Endodermal cell (in vitro differentiated cells): ENCODE data around the gene CAND2. TPM values are rescaled to one million over a fixed set of nuclear protein-coding genes. Genes with fewer than 3 reads are reported as not detected.

Source experiments
- DNase-seq: peaks from one replicate; pipeline ENCODE4 v3.0.0-alpha.2; 2017
- H3K27ac ChIP-seq: 2 replicates; pipeline ENCODE4 v1.5.1; 2013; ENCODE audit warnings: mild to moderate bottlenecking, low read depth, low read length, moderate library complexity
- H3K27me3 ChIP-seq: 2 replicates; pipeline ENCODE4 v1.6.1; 2013; ENCODE audit warnings: mild to moderate bottlenecking, low read length, moderate library complexity; ENCODE audit not compliant: insufficient read depth, control insufficient read depth, poor library complexity, severe bottlenecking
- H3K36me3 ChIP-seq: 2 replicates; pipeline ENCODE4 v1.7.0; 2013; ENCODE audit warnings: mild to moderate bottlenecking, low read length, moderate library complexity; ENCODE audit not compliant: control insufficient read depth, insufficient read depth
- H3K4me1 ChIP-seq: one replicate; pipeline ENCODE4 v1.7.0; 2013; ENCODE audit warnings: low read length; ENCODE audit not compliant: control insufficient read depth, insufficient read depth
- H3K4me3 ChIP-seq: 2 replicates; pipeline ENCODE4 v1.5.1; 2013; ENCODE audit warnings: mild to moderate bottlenecking, low read length, moderate library complexity
- H3K9ac ChIP-seq: 2 replicates; pipeline ENCODE4 v1.6.1; 2013; ENCODE audit warnings: mild to moderate bottlenecking, low read length, moderate library complexity; ENCODE audit not compliant: poor library complexity, severe bottlenecking; ENCODE audit errors: extremely low read depth
- H3K9me3 ChIP-seq: 2 replicates; pipeline ENCODE4 v1.6.1; 2013; ENCODE audit warnings: mild to moderate bottlenecking, low read length, moderate library complexity; ENCODE audit not compliant: control insufficient read depth
- H3K27ac Mint-ChIP-seq: 2 replicates; pipeline ENCODE4 v1.8.0; 2020; ENCODE audit warnings: mixed read lengths
- H3K27me3 Mint-ChIP-seq: 2 replicates; pipeline ENCODE4 v1.8.0; 2021; ENCODE audit warnings: mild to moderate bottlenecking, mixed read lengths; ENCODE audit not compliant: insufficient read depth
- H3K36me3 Mint-ChIP-seq: 2 replicates; pipeline ENCODE4 v1.8.0; 2020; ENCODE audit warnings: low read depth, mixed read lengths
- H3K4me1 Mint-ChIP-seq: 2 replicates; pipeline ENCODE4 v1.8.0; 2020; ENCODE audit warnings: mixed read lengths
- H3K4me3 Mint-ChIP-seq: 2 replicates; pipeline ENCODE4 v1.8.0; 2020; ENCODE audit warnings: mild to moderate bottlenecking, moderate library complexity, mixed read lengths
- H3K9me3 Mint-ChIP-seq: 2 replicates; pipeline ENCODE4 v1.8.0; 2020; ENCODE audit warnings: mild to moderate bottlenecking, mixed read lengths
- WGBS, 2 experiments: methylation state at CpG; one replicate each; pipeline versions ENCODE4 v1.1.5 to v1.1.7; 2013; ENCODE audit warnings: missing lambda C conversion rate in 2 of 2, mixed read lengths in 1 of 2; ENCODE audit not compliant: insufficient coverage in 1 of 2, insufficient read length in 1 of 2; 5-methylcytosine and 5-hydroxymethylcytosine counted together
- total RNA-seq, 2 donors: library from RNA; stranded (reverse); fragmentation: NEBNext Ultra II Directional in 1 of 2; extraction: Animal tissue kit (Norgen Biotek cat#: 25700) in 1 of 2; gene quantifications; 2 replicates in 1 of 2; 3 replicates in 1 of 2; pipeline ENCODE4 v1.2.1, GENCODE V29; 2021
- TF ChIP-seq, protein P1 (sequence below): fragments of 200-600 bp; sonication (generic); conservative IDR thresholded peaks from 2 replicates; pipeline ENCODE4 v1.5.0; 2021; ENCODE audit warnings: antibody characterized with exemption, mild to moderate bottlenecking

The CAND2 gene
- total RNA-seq, 2 donors from 2014 or later, result 7.8 to 15.0 TPM

DNA sequence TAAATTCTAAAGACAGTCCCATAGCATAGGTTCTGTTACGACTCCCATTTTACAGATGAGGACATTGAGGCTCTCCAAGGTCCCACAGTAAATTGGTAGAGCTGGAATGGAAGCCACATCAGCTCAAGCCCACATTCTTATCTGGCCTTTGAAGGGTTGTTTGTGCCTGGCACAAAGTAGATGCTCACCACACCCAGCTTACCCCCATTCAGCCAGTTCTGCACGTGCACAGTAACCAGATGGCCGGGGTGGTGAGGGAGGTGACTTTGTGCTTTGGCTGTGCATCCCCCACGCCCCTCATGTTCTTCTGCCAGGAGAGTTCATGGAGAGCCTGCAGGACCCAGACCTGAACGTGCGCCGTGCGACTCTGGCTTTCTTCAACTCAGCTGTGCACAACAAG is 28.7 kb downstream of the CAND2 start:
- Mint-ChIP-seq H3K27ac (no peak overlapping the region), H3K9me3 (no peaks in the 10 kb centered on the region), H3K36me3 (peaks cover 3% of the 10 kb centered on the region), H3K27me3 (no peaks in the 10 kb centered on the region), H3K4me3 (no peak overlapping the region), H3K4me1 (peaks cover 4% of the 10 kb centered on the region)
- no peak for DNase-seq
- Histone ChIP-seq H3K9ac (no peak overlapping the region), H3K36me3 (no peaks in the 10 kb centered on the region), H3K27me3 (no peaks in the 10 kb centered on the region), H3K4me3 (no peak overlapping the region), H3K4me1 (no peaks in the 10 kb centered on the region), H3K9me3 (no peaks in the 10 kb centered on the region), H3K27ac (no peak overlapping the region)
- TF ChIP-seq, protein P1, sequence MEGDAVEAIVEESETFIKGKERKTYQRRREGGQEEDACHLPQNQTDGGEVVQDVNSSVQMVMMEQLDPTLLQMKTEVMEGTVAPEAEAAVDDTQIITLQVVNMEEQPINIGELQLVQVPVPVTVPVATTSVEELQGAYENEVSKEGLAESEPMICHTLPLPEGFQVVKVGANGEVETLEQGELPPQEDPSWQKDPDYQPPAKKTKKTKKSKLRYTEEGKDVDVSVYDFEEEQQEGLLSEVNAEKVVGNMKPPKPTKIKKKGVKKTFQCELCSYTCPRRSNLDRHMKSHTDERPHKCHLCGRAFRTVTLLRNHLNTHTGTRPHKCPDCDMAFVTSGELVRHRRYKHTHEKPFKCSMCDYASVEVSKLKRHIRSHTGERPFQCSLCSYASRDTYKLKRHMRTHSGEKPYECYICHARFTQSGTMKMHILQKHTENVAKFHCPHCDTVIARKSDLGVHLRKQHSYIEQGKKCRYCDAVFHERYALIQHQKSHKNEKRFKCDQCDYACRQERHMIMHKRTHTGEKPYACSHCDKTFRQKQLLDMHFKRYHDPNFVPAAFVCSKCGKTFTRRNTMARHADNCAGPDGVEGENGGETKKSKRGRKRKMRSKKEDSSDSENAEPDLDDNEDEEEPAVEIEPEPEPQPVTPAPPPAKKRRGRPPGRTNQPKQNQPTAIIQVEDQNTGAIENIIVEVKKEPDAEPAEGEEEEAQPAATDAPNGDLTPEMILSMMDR, result no peak
- 93 to 94% methylated on average over 2 to 8 of the region's 8 CpGs for WGBS, 2 experiments

DNA sequence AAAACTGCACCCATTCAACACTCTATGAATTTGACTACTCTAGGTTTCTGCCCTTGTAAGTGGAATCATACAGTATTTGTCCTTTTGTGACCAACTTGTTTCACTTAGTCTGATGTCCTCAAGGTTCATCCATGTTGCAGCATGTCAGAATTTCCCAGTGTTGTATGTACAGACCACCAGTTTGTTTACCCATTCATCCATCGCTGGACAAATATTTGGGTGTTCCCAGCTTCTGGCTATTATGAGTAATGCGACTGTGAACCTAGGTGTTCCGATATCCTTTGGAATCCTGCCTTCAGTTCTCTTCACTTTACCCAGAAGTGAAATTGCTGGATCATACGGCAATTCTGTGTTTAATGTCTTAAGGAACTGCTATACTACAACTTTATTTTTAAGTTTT is 32.3 kb downstream of the CAND2 start:
- Histone ChIP-seq H3K27ac (no peak overlapping the region), H3K9me3 (no peaks in the 10 kb centered on the region), H3K4me1 (no peaks in the 10 kb centered on the region), H3K4me3 (no peak overlapping the region), H3K27me3 (no peaks in the 10 kb centered on the region), H3K36me3 (peaks cover 25% of the 10 kb centered on the region), H3K9ac (no peak overlapping the region)
- Mint-ChIP-seq H3K27ac (no peak overlapping the region), H3K4me3 (no peak overlapping the region), H3K4me1 (no peaks in the 10 kb centered on the region), H3K27me3 (no peaks in the 10 kb centered on the region), H3K9me3 (no peaks in the 10 kb centered on the region), H3K36me3 (peaks cover 19% of the 10 kb centered on the region)
- 99 to 100% methylated on average over 3 of the region's 4 CpGs for WGBS, 2 experiments
- no peak for DNase-seq
- TF ChIP-seq, protein P1, result no peak

DNA sequence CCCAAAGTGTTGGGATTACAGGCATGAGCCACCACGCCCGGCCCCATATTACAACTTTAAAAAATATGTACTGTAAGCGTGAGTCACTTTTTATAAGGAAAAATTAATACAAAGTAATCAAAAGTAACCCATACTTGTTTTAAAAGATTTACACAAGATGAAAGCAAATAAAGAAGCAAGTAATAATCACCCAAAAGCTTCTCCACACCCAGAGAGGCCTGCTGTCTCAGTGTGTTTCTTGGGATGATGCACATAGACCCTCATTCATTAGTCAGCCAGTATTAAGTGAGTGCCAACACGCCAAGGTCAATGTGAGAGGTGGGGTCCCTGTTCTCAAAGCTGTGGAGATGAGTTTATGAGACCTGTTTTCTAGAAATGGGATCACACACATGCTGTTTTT is 32.9 kb downstream of the CAND2 start:
- Mint-ChIP-seq H3K36me3 (peaks cover 25% of the 10 kb centered on the region), H3K27ac (no peak overlapping the region), H3K4me3 (no peak overlapping the region), H3K4me1 (no peaks in the 10 kb centered on the region), H3K27me3 (no peaks in the 10 kb centered on the region), H3K9me3 (no peaks in the 10 kb centered on the region)
- TF ChIP-seq, protein P1, result no peak
- no peak overlapping the region for H3K27ac ChIP-seq
- no peak overlapping the region for H3K9ac ChIP-seq
- WGBS, 2 experiments, result 90 to 100% methylated on average over 1 to 4 of the region's 4 CpGs
- peaks cover 32% of the 10 kb centered on the region for H3K36me3 ChIP-seq
- no peaks in the 10 kb centered on the region for H3K27me3 ChIP-seq
- H3K4me1 ChIP-seq, result no peaks in the 10 kb centered on the region
- H3K9me3 ChIP-seq, result no peaks in the 10 kb centered on the region
- no peak for DNase-seq
- no peak overlapping the region for H3K4me3 ChIP-seq
